Spleen (tissue), 7 donors: ENCODE measurements around the gene TAF5.

Source experiments
- CTCF ChIP-seq, 11 experiments: fragments of 200-600 bp in 7 of 11; fragments of 450-650 bp in 4 of 11; sonication (generic) in 4 of 11; IDR thresholded peaks in 8 of 11; conservative IDR thresholded peaks in 3 of 11; 1 replicate in 7 of 11; 2 replicates in 4 of 11; pipeline versions ENCODE4 v1.4.0 to v1.8.0; 2016 to 2021; ENCODE audit warnings: antibody characterized with exemption in 11 of 11, inconsistent platforms in 4 of 11, mild to moderate bottlenecking in 1 of 11
- POLR2AphosphoS5 ChIP-seq, 3 donors: sonication (generic); formaldehyde crosslinking; IDR thresholded peaks; one replicate each; pipeline ENCODE4 v1.5.1; 2017; ENCODE audit warnings: antibody characterized with exemption in 3 of 3
- donor health status: DM: no; HTN: no; CAD: no; lungs with moderate emphysema.
- donor health status: DM: no; HTN: no; CAD: no.
- donor health status: DM: no; HTN: no; CAD: no.

- no peak for TF ChIP-seq POLR2AphosphoS5 (IDR thresholded peaks at IDR 0.05)
- no peak for TF ChIP-seq CTCF (IDR thresholded peaks at IDR 0.05 in 8 of 11, conservative IDR thresholded peaks at IDR 0.05 in 3 of 11)
These were observed 51.3 kb downstream of the TAF5 start for GRCh38 chr10:103419101-103419500.
